ENCODE data around the gene ZHX3.

ZHX3 gene

GRCh38 chr20:41183831-41184230 is 133.7 kb downstream of the ZHX3 start:
- POLR2A ChIA-PET: no interaction called here
- no peaks in the 10 kb centered on the region for H3K9me3 ChIP-seq (ENCODE audit: control extremely low read depth in 1 of 5, control insufficient read depth in 4 of 5, insufficient read depth in 2 of 5, low read depth in 1 of 5, low read length in 4 of 5)
- 75% methylated on average over 2 of the region's 2 CpGs for WGBS (ENCODE audit: insufficient coverage)

GRCh38 chr20:41183391-41183790 is 134.1 kb downstream of the ZHX3 start:
- no peaks in the 10 kb centered on the region for H3K9me3 ChIP-seq (ENCODE audit: control extremely low read depth in 1 of 5, control insufficient read depth in 4 of 5, insufficient read depth in 2 of 5, low read depth in 1 of 5, low read length in 4 of 5)
- H3K27ac ChIP-seq (ENCODE audit: insufficient read depth in 1 of 2, low read depth in 1 of 2, low read length in 2 of 2, poor library complexity in 1 of 2, severe bottlenecking in 2 of 2): no peak overlapping the region
- 100% methylated on average over 6 of the region's 6 CpGs for WGBS (ENCODE audit: insufficient coverage)
- POLR2A ChIA-PET: no interaction called here
- H3K36me3 ChIP-seq (ENCODE audit: control insufficient read depth in 4 of 4, insufficient read depth in 4 of 4, low read length in 3 of 4): peaks cover 0 to 22% (median 8%) of the 10 kb centered on the region in 4 experiments
- CTCF ChIA-PET: no interaction called here
- DNase-seq: no peak
- no peaks in the 10 kb centered on the region for H3K4me1 ChIP-seq (ENCODE audit: control extremely low read depth in 1 of 4, control insufficient read depth in 4 of 4, insufficient read depth in 4 of 4, low read length in 3 of 4)
- H3K27me3 ChIP-seq (replicated peaks in 2 of 5; ENCODE audit: control insufficient read depth in 4 of 5, insufficient read depth in 5 of 5, low read length in 4 of 5): peaks cover 0 to 36% (median 6%) of the 10 kb centered on the region in 5 experiments
- no peak overlapping the region for H3K4me3 ChIP-seq (ENCODE audit: control insufficient read depth in 1 of 7, extremely low read depth in 1 of 7, insufficient read depth in 4 of 7, low read depth in 2 of 7, low read length in 6 of 7)

More at GRCh38 chr20:41183831-41184230, 133.7 kb downstream of the ZHX3 start:
- Histone ChIP-seq H3K27ac (ENCODE audit: insufficient read depth in 1 of 2, low read depth in 1 of 2, low read length in 2 of 2, poor library complexity in 1 of 2, severe bottlenecking in 2 of 2) (no peak overlapping the region), H3K27me3 (replicated peaks in 2 of 5; ENCODE audit: control insufficient read depth in 4 of 5, insufficient read depth in 5 of 5, low read length in 4 of 5) (peaks cover 0 to 31% (median 4%) of the 10 kb centered on the region in 5 experiments), H3K36me3 (ENCODE audit: control insufficient read depth in 4 of 4, insufficient read depth in 4 of 4, low read length in 3 of 4) (peaks cover 0 to 22% (median 8%) of the 10 kb centered on the region in 4 experiments), H3K4me3 (ENCODE audit: control insufficient read depth in 1 of 7, extremely low read depth in 1 of 7, insufficient read depth in 4 of 7, low read depth in 2 of 7, low read length in 6 of 7) (no peak overlapping the region), H3K4me1 (ENCODE audit: control extremely low read depth in 1 of 4, control insufficient read depth in 4 of 4, insufficient read depth in 4 of 4, low read length in 3 of 4) (no peaks in the 10 kb centered on the region)
- DNase-seq: no peak
- CTCF ChIA-PET: no interaction called here

- WGBS (ENCODE audit: insufficient coverage): 100% methylated on average over 5 of the region's 10 CpGs
- no peak overlapping the region for H3K27ac ChIP-seq (ENCODE audit: insufficient read depth in 1 of 2, low read depth in 1 of 2, low read length in 2 of 2, poor library complexity in 1 of 2, severe bottlenecking in 2 of 2)
- no peak overlapping the region for H3K4me3 ChIP-seq (ENCODE audit: control insufficient read depth in 1 of 7, extremely low read depth in 1 of 7, insufficient read depth in 4 of 7, low read depth in 2 of 7, low read length in 6 of 7)
- H3K36me3 ChIP-seq (ENCODE audit: control insufficient read depth in 4 of 4, insufficient read depth in 4 of 4, low read length in 3 of 4): peaks cover 0 to 24% (median 8%) of the 10 kb centered on the region in 4 experiments
- no peaks in the 10 kb centered on the region for H3K9me3 ChIP-seq (ENCODE audit: control extremely low read depth in 1 of 5, control insufficient read depth in 4 of 5, insufficient read depth in 2 of 5, low read depth in 1 of 5, low read length in 4 of 5)
- H3K27me3 ChIP-seq (replicated peaks in 2 of 5; ENCODE audit: control insufficient read depth in 4 of 5, insufficient read depth in 5 of 5, low read length in 4 of 5): peaks cover 0 to 44% (median 6%) of the 10 kb centered on the region in 5 experiments
- H3K4me1 ChIP-seq (ENCODE audit: control extremely low read depth in 1 of 4, control insufficient read depth in 4 of 4, insufficient read depth in 4 of 4, low read length in 3 of 4): no peaks in the 10 kb centered on the region
- CTCF ChIA-PET: interaction anchor here (0.8 to 1.0 kb wide), 2 partner anchors 10 to 157 kb away, joined by 3 to 4 read pairs; no protein-coding TSS in a partner anchor
- POLR2A ChIA-PET: interaction anchor here (0.7 kb wide), 1 partner anchor 20 kb away, joined by 3 read pairs; no protein-coding TSS in a partner anchor
- no peak for DNase-seq
Observed at GRCh38 chr20:41182296-41183212, 135.0 kb downstream of the ZHX3 start.

GRCh38 chr20:41181567-41181966 is 136.0 kb downstream of the ZHX3 start:
- Histone ChIP-seq H3K36me3 (ENCODE audit: control insufficient read depth in 4 of 4, insufficient read depth in 4 of 4, low read length in 3 of 4) (peaks cover 0 to 27% (median 9%) of the 10 kb centered on the region in 4 experiments), H3K4me1 (ENCODE audit: control extremely low read depth in 1 of 4, control insufficient read depth in 4 of 4, insufficient read depth in 4 of 4, low read length in 3 of 4) (no peaks in the 10 kb centered on the region), H3K27ac (ENCODE audit: insufficient read depth in 1 of 2, low read depth in 1 of 2, low read length in 2 of 2, poor library complexity in 1 of 2, severe bottlenecking in 2 of 2) (no peak overlapping the region), H3K27me3 (replicated peaks in 2 of 5; ENCODE audit: control insufficient read depth in 4 of 5, insufficient read depth in 5 of 5, low read length in 4 of 5) (peaks cover 0 to 53% (median 6%) of the 10 kb centered on the region in 5 experiments), H3K9me3 (ENCODE audit: control extremely low read depth in 1 of 5, control insufficient read depth in 4 of 5, insufficient read depth in 2 of 5, low read depth in 1 of 5, low read length in 4 of 5) (no peaks in the 10 kb centered on the region), H3K4me3 (ENCODE audit: control insufficient read depth in 1 of 7, extremely low read depth in 1 of 7, insufficient read depth in 4 of 7, low read depth in 2 of 7, low read length in 6 of 7) (no peak overlapping the region)
- POLR2A ChIA-PET: no interaction called here
- no peak for DNase-seq
- WGBS (ENCODE audit: insufficient coverage): 94% methylated on average over 3 of the region's 3 CpGs
- CTCF ChIA-PET: interaction anchor here (0.8 kb wide), 1 partner anchor 158 kb away, joined by 4 read pairs; no protein-coding TSS in a partner anchor

- WGBS (ENCODE audit: insufficient coverage): 100% methylated on average over 2 of the region's 6 CpGs
- no peaks in the 10 kb centered on the region for H3K4me1 ChIP-seq (ENCODE audit: control extremely low read depth in 1 of 4, control insufficient read depth in 4 of 4, insufficient read depth in 4 of 4, low read length in 3 of 4)
- no peak overlapping the region for H3K4me3 ChIP-seq (ENCODE audit: control insufficient read depth in 1 of 7, extremely low read depth in 1 of 7, insufficient read depth in 4 of 7, low read depth in 2 of 7, low read length in 6 of 7)
- peaks cover 0 to 57% (median 9%) of the 10 kb centered on the region in 5 experiments for H3K27me3 ChIP-seq (replicated peaks in 2 of 5; ENCODE audit: control insufficient read depth in 4 of 5, insufficient read depth in 5 of 5, low read length in 4 of 5)
- no peak overlapping the region for H3K27ac ChIP-seq (ENCODE audit: insufficient read depth in 1 of 2, low read depth in 1 of 2, low read length in 2 of 2, poor library complexity in 1 of 2, severe bottlenecking in 2 of 2)
- ChIA-PET POLR2A (no interaction called here), CTCF (interaction anchor here (1.0 to 1.4 kb wide), 2 partner anchors 8 to 14 kb away, joined by 4 read pairs; no protein-coding TSS in a partner anchor)
- peaks cover 0 to 31% (median 12%) of the 10 kb centered on the region in 4 experiments for H3K36me3 ChIP-seq (ENCODE audit: control insufficient read depth in 4 of 4, insufficient read depth in 4 of 4, low read length in 3 of 4)
- no peak for DNase-seq
- H3K9me3 ChIP-seq (ENCODE audit: control extremely low read depth in 1 of 5, control insufficient read depth in 4 of 5, insufficient read depth in 2 of 5, low read depth in 1 of 5, low read length in 4 of 5): no peaks in the 10 kb centered on the region
Observed at GRCh38 chr20:41180599-41181333, 136.8 kb downstream of the ZHX3 start.

- ChIA-PET CTCF (interaction anchor here (1.4 kb wide), 1 partner anchor 13 kb away, joined by 4 read pairs; no protein-coding TSS in a partner anchor), POLR2A (no interaction called here)
- Histone ChIP-seq H3K4me1 (ENCODE audit: control extremely low read depth in 1 of 4, control insufficient read depth in 4 of 4, insufficient read depth in 4 of 4, low read length in 3 of 4) (no peaks in the 10 kb centered on the region), H3K9me3 (ENCODE audit: control extremely low read depth in 1 of 5, control insufficient read depth in 4 of 5, insufficient read depth in 2 of 5, low read depth in 1 of 5, low read length in 4 of 5) (no peaks in the 10 kb centered on the region), H3K27me3 (replicated peaks in 2 of 5; ENCODE audit: control insufficient read depth in 4 of 5, insufficient read depth in 5 of 5, low read length in 4 of 5) (peaks cover 0 to 51% (median 12%) of the 10 kb centered on the region in 5 experiments), H3K36me3 (ENCODE audit: control insufficient read depth in 4 of 4, insufficient read depth in 4 of 4, low read length in 3 of 4) (peaks cover 0 to 32% (median 12%) of the 10 kb centered on the region in 4 experiments), H3K27ac (ENCODE audit: insufficient read depth in 1 of 2, low read depth in 1 of 2, low read length in 2 of 2, poor library complexity in 1 of 2, severe bottlenecking in 2 of 2) (no peak overlapping the region), H3K4me3 (ENCODE audit: control insufficient read depth in 1 of 7, extremely low read depth in 1 of 7, insufficient read depth in 4 of 7, low read depth in 2 of 7, low read length in 6 of 7) (no peak overlapping the region)
- WGBS (ENCODE audit: insufficient coverage): 99% methylated on average over 7 of the region's 8 CpGs
- no peak for DNase-seq
Observed at GRCh38 chr20:41179961-41180360, 137.6 kb downstream of the ZHX3 start.
